ENCODE measurements around the gene SPRY4. TPM values are rescaled to one million over a fixed set of nuclear protein-coding genes. Genes with fewer than 3 reads are reported as not detected.

Gene SPRY4
- total RNA-seq, 2 donors from 2014 or later: 7.5 to 11.5 TPM

DNA sequence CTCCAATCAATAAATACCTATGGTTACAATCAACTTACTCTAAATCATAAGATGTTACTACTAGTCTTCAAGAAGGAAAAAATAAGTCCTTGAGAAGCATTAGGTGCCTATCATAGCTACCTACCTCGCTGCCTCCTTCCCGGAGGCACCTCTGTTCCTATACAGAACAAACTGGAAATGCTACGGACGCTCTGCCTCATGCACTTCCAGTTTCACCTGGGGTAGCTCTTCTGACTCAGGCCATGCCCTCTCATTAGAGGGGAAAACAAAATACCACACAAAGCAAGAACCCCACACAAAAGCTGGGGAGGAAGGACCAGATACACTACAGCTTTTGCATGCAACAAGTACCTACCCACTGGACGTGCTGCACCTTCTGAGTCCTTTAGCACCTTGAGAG, 12.4 kb downstream of the SPRY4 start:
- H3K9me3 ChIP-seq: no peaks in the 10 kb centered on the region
- H3K36me3 ChIP-seq: no peaks in the 10 kb centered on the region
- no peak overlapping the region for H3K4me3 ChIP-seq
- intact Hi-C loops (cut with DNase I): no loop called here
- WGBS: 95% methylated on average over 5 of the region's 5 CpGs
- no peak for DNase-seq (ENCODE audit: low spot score)
- no peaks in the 10 kb centered on the region for H3K4me1 ChIP-seq (replicated peaks)
- TF ChIP-seq POLR2A (IDR thresholded peaks at IDR 0.05): no peak
- TF ChIP-seq POLR2AphosphoS5 (IDR thresholded peaks at IDR 0.05): no peak
- TF ChIP-seq, protein P1, sequence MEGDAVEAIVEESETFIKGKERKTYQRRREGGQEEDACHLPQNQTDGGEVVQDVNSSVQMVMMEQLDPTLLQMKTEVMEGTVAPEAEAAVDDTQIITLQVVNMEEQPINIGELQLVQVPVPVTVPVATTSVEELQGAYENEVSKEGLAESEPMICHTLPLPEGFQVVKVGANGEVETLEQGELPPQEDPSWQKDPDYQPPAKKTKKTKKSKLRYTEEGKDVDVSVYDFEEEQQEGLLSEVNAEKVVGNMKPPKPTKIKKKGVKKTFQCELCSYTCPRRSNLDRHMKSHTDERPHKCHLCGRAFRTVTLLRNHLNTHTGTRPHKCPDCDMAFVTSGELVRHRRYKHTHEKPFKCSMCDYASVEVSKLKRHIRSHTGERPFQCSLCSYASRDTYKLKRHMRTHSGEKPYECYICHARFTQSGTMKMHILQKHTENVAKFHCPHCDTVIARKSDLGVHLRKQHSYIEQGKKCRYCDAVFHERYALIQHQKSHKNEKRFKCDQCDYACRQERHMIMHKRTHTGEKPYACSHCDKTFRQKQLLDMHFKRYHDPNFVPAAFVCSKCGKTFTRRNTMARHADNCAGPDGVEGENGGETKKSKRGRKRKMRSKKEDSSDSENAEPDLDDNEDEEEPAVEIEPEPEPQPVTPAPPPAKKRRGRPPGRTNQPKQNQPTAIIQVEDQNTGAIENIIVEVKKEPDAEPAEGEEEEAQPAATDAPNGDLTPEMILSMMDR (IDR thresholded peaks at IDR 0.05): no peak
- H3K27me3 ChIP-seq (replicated peaks; ENCODE audit: insufficient read depth): no peaks in the 10 kb centered on the region
- no peak overlapping the region for H3K27ac ChIP-seq

DNA sequence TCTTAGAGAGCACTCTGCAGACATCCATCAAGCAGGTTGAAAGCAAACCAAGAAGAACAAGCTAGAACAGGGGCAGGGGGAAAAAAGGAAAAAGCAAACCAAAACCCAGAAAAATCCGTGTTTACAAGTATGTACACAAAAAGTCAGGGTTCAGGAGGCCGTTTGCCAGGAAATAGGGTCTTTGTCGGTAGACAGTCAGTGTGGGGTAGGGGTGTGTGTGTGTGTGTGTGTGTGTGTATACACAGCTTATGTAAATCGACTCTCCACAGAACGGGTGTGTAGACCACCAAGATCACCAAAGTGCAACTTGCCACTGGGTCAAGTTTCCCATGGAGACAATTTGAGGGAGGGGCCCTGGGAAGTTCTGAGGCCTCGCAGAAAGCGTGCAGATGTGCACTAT, 13.1 kb downstream of the SPRY4 start:
- TF ChIP-seq POLR2AphosphoS5 (IDR thresholded peaks at IDR 0.05): no peak
- TF ChIP-seq, protein P1 (IDR thresholded peaks at IDR 0.05): no peak
- no peak for TF ChIP-seq POLR2A (IDR thresholded peaks at IDR 0.05)
- intact Hi-C loops (cut with DNase I): no loop called here
- DNase-seq (ENCODE audit: low spot score): no peak
- Histone ChIP-seq H3K9me3 (no peaks in the 10 kb centered on the region), H3K36me3 (no peaks in the 10 kb centered on the region), H3K27me3 (replicated peaks; ENCODE audit: insufficient read depth) (no peaks in the 10 kb centered on the region), H3K27ac (no peak overlapping the region), H3K4me3 (no peak overlapping the region), H3K4me1 (replicated peaks) (no peaks in the 10 kb centered on the region)
- 70% methylated on average over 7 of the region's 7 CpGs for WGBS

DNA sequence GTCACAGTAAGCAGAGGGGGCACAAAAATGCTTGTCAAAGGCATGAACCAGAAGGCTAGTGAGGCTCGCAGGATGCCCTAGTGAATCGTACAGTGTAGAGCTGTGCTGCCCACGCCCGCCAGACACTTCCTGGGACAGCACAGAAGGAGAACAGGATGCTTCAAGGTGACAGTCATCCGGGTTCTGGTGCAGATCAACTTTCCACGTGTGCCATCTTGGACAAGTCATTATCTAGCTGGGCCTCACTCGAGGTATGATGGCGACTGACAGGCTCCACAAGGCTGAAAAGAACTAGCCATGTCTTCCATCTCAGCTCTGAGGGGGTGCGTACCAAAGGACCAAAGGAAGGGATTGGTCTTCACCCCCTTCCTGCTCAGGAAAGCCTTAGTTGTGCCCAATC, 14.0 kb downstream of the SPRY4 start:
- Histone ChIP-seq H3K36me3 (no peaks in the 10 kb centered on the region), H3K9me3 (no peaks in the 10 kb centered on the region), H3K4me3 (no peak overlapping the region), H3K27ac (no peak overlapping the region), H3K27me3 (replicated peaks; ENCODE audit: insufficient read depth) (no peaks in the 10 kb centered on the region), H3K4me1 (replicated peaks) (no peaks in the 10 kb centered on the region)
- intact Hi-C loops (cut with DNase I): no loop called here
- DNase-seq (ENCODE audit: low spot score): no peak
- TF ChIP-seq, protein P1 (IDR thresholded peaks at IDR 0.05): no peak
- TF ChIP-seq POLR2A (IDR thresholded peaks at IDR 0.05) (no peak), POLR2AphosphoS5 (IDR thresholded peaks at IDR 0.05) (no peak)
- 88% methylated on average over 9 of the region's 9 CpGs for WGBS

DNA sequence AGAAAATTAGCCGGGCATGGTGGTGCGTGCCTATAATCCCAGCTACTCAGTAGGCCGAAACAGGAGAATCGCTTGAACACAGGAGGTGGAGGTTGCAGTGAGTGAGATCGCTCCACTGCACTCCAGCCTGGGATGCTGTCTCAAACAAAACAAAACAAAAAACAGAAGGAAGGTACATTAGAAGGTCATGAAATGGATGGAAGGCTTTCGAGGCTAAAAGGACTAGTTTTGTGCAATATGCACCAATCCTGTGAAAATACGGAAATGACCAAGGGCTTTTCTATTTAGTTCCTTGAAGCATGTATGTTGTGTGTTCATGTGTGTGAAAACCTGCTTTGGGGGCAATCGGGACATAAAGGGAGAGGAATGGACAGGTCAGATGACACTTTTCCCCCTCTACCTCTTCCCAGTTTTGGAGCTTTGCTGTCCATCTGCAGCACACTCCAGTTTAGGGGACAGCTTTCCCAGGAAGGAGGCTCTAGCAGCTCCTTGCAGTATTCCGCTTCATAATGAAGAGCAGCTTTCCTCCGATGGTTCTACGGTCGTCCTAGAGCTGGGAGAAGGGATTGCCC, 15.0 kb downstream of the SPRY4 start:
- 85% methylated on average over 12 of the region's 12 CpGs for WGBS
- H3K27me3 ChIP-seq (replicated peaks; ENCODE audit: insufficient read depth): no peaks in the 10 kb centered on the region
- TF ChIP-seq POLR2AphosphoS5 (IDR thresholded peaks at IDR 0.05) (no peak), POLR2A (IDR thresholded peaks at IDR 0.05) (no peak)
- TF ChIP-seq, protein P1 (IDR thresholded peaks at IDR 0.05): no peak
- H3K36me3 ChIP-seq: no peaks in the 10 kb centered on the region
- H3K27ac ChIP-seq: no peak overlapping the region
- H3K4me3 ChIP-seq: no peak overlapping the region
- intact Hi-C loops (cut with DNase I): no loop called here
- H3K9me3 ChIP-seq: no peaks in the 10 kb centered on the region
- no peak for DNase-seq (ENCODE audit: low spot score)
- H3K4me1 ChIP-seq (replicated peaks): no peaks in the 10 kb centered on the region

DNA sequence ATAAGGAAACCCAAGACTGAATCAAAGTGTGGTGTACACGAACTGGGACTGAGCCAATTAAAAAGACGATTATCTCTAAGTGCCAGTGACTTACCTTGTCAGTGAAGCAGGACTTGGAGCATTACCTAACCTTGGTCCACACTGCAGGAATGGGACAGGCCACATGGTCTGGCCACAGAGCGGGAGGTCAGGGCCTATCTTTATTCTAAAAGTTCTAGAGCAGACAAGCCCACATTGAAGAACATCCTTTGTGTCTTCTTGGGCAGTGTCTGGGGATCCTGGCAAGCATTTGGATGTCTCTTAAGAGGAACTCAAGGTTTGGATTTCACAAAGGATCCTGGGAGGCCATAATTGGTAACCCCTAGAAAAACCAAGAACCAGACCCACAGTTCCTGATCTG, 16.5 kb downstream of the SPRY4 start:
- Histone ChIP-seq H3K4me1 (replicated peaks) (no peaks in the 10 kb centered on the region), H3K4me3 (no peak overlapping the region), H3K27ac (no peak overlapping the region), H3K36me3 (no peaks in the 10 kb centered on the region), H3K9me3 (no peaks in the 10 kb centered on the region), H3K27me3 (replicated peaks; ENCODE audit: insufficient read depth) (no peaks in the 10 kb centered on the region)
- intact Hi-C loops (cut with DNase I): no loop called here
- WGBS: 77% methylated on average over 3 of the region's 3 CpGs
- no peak for DNase-seq (ENCODE audit: low spot score)
- TF ChIP-seq POLR2A (IDR thresholded peaks at IDR 0.05) (no peak), POLR2AphosphoS5 (IDR thresholded peaks at IDR 0.05) (no peak)
- TF ChIP-seq, protein P1 (IDR thresholded peaks at IDR 0.05): no peak
